SK-N-MC (cell line): ENCODE measurements around the gene ATP6V1G1.
"Not testable (repeated sequence)": the region's sequence is repeated elsewhere in the genome, so short reads cannot be mapped to it uniquely, and the experiment has no call there.

ENCODE experiments used
- EZH2 ChIP-seq: fragments of 200-600 bp; sonication (generic); IDR thresholded peaks from one replicate; pipeline ENCODE4 v1.6.1; 2017; ENCODE audit warnings: antibody characterized with exemption
- FOXP2 ChIP-seq: optimal IDR thresholded peaks from 2 replicates; pipeline ENCODE3; 2011; ENCODE audit warnings: mild to moderate bottlenecking, moderate library complexity; ENCODE audit not compliant: insufficient read depth; ENCODE audit errors: extremely low read length, control extremely low read depth
- POLR2AphosphoS5 ChIP-seq: IDR thresholded peaks from 2 replicates; pipeline ENCODE4 v1.6.1; 2012; ENCODE audit warnings: mild to moderate bottlenecking, low read depth, low read length, borderline replicate concordance

GRCh38 chr9:114578134-114578533 is 9.4 kb upstream of the ATP6V1G1 start:
- TF ChIP-seq POLR2AphosphoS5, EZH2, FOXP2: not testable (repeated sequence)
